HEK293 (cell line): Measurements from ENCODE around the gene STN1.
A peak's percentile ranks its signal among the peaks of the same experiment; 100 is the strongest.

Source experiments
- BCL11B ChIP-seq: fragments of 450-650 bp; formaldehyde crosslinking; IDR thresholded peaks from 2 replicates; pipeline ENCODE4 v1.5.1; 2016; ENCODE audit warnings: low read depth, missing biosample characterization, missing genetic modification characterization
- EGR2 ChIP-seq: fragments of 450-650 bp; formaldehyde crosslinking; IDR thresholded peaks from 2 replicates; pipeline ENCODE4 v1.5.1; 2016; ENCODE audit warnings: low read depth, missing biosample characterization, missing genetic modification characterization
- GFI1B ChIP-seq: fragments of 450-650 bp; formaldehyde crosslinking; IDR thresholded peaks from 2 replicates; pipeline ENCODE4 v1.5.1; 2016; ENCODE audit warnings: missing biosample characterization, missing genetic modification characterization
- GLI4 ChIP-seq: fragments of 450-650 bp; formaldehyde crosslinking; IDR thresholded peaks from 2 replicates; pipeline ENCODE4 v1.5.1; 2016; ENCODE audit warnings: missing biosample characterization, missing genetic modification characterization
- KLF10 ChIP-seq: fragments of 450-650 bp; IDR thresholded peaks from 2 replicates; pipeline ENCODE4 v1.5.1; 2018; ENCODE audit warnings: missing biosample characterization, mild to moderate bottlenecking, missing genetic modification characterization
- KLF17 ChIP-seq: fragments of 450-650 bp; formaldehyde crosslinking; IDR thresholded peaks from 2 replicates; pipeline ENCODE4 v1.5.1; 2016; ENCODE audit warnings: missing biosample characterization, missing genetic modification characterization
- KLF7 ChIP-seq: fragments of 450-650 bp; formaldehyde crosslinking; IDR thresholded peaks from 2 replicates; pipeline ENCODE4 v1.5.1; 2016; ENCODE audit warnings: missing biosample characterization, missing genetic modification characterization, borderline replicate concordance
- MYNN ChIP-seq: fragments of 450-650 bp; formaldehyde crosslinking; IDR thresholded peaks from 2 replicates; pipeline ENCODE4 v1.5.1; 2016; ENCODE audit warnings: missing biosample characterization, missing genetic modification characterization, borderline replicate concordance
- SP7 ChIP-seq: fragments of 450-650 bp; formaldehyde crosslinking; IDR thresholded peaks from 2 replicates; pipeline ENCODE4 v1.5.1; 2016; ENCODE audit warnings: missing biosample characterization, missing genetic modification characterization
- ZBTB10 ChIP-seq: fragments of 450-650 bp; formaldehyde crosslinking; IDR thresholded peaks from 2 replicates; pipeline ENCODE4 v1.5.1; 2016; ENCODE audit warnings: missing biosample characterization, missing genetic modification characterization
- ZBTB7A ChIP-seq: fragments of 450-650 bp; formaldehyde crosslinking; IDR thresholded peaks from 2 replicates; pipeline ENCODE4 v1.5.1; 2016; ENCODE audit warnings: low read depth, missing biosample characterization, missing genetic modification characterization
- ZFP69B ChIP-seq: fragments of 450-650 bp; formaldehyde crosslinking; IDR thresholded peaks from 2 replicates; pipeline ENCODE4 v1.5.1; 2016; ENCODE audit warnings: missing biosample characterization, missing genetic modification characterization
- ZIC2 ChIP-seq: fragments of 450-650 bp; formaldehyde crosslinking; IDR thresholded peaks from 2 replicates; pipeline ENCODE4 v1.5.1; 2016; ENCODE audit warnings: missing biosample characterization, missing genetic modification characterization
- ZNF112 ChIP-seq: fragments of 450-650 bp; formaldehyde crosslinking; IDR thresholded peaks from 2 replicates; pipeline ENCODE4 v1.5.0; 2017; ENCODE audit warnings: missing biosample characterization, missing genetic modification characterization
- ZNF174 ChIP-seq: fragments of 450-650 bp; formaldehyde crosslinking; IDR thresholded peaks from 2 replicates; pipeline ENCODE4 v1.5.0; 2017; ENCODE audit warnings: missing biosample characterization, mild to moderate bottlenecking, missing genetic modification characterization
- ZNF214 ChIP-seq: fragments of 450-650 bp; formaldehyde crosslinking; IDR thresholded peaks from 2 replicates; pipeline ENCODE4 v1.5.1; 2017; ENCODE audit warnings: missing biosample characterization, mild to moderate bottlenecking, missing genetic modification characterization, borderline replicate concordance
- ZNF362 ChIP-seq: fragments of 450-650 bp; formaldehyde crosslinking; IDR thresholded peaks from 2 replicates; pipeline ENCODE4 v1.5.1; 2016; ENCODE audit warnings: missing biosample characterization, missing genetic modification characterization
- ZNF391 ChIP-seq: fragments of 450-650 bp; formaldehyde crosslinking; IDR thresholded peaks from 2 replicates; pipeline ENCODE4 v1.5.1; 2016; ENCODE audit warnings: low read depth, missing biosample characterization, missing genetic modification characterization, borderline replicate concordance
- ZNF423 ChIP-seq: fragments of 450-650 bp; formaldehyde crosslinking; IDR thresholded peaks from 2 replicates; pipeline ENCODE4 v1.5.1; 2016; ENCODE audit warnings: missing biosample characterization, missing genetic modification characterization
- ZNF530 ChIP-seq: fragments of 450-650 bp; formaldehyde crosslinking; IDR thresholded peaks from 2 replicates; pipeline ENCODE4 v1.5.1; 2016; ENCODE audit warnings: low read depth, missing biosample characterization, missing genetic modification characterization
- ZNF610 ChIP-seq: fragments of 450-650 bp; formaldehyde crosslinking; IDR thresholded peaks from 2 replicates; pipeline ENCODE4 v1.5.1; 2016; ENCODE audit warnings: missing biosample characterization, missing genetic modification characterization, borderline replicate concordance
- ZNF623 ChIP-seq: fragments of 450-650 bp; formaldehyde crosslinking; IDR thresholded peaks from 2 replicates; pipeline ENCODE4 v1.5.1; 2016; ENCODE audit warnings: missing biosample characterization, missing genetic modification characterization
- ZNF624 ChIP-seq: fragments of 450-650 bp; formaldehyde crosslinking; IDR thresholded peaks from 2 replicates; pipeline ENCODE4 v1.5.1; 2017; ENCODE audit warnings: missing biosample characterization, missing genetic modification characterization
- ZNF629 ChIP-seq: fragments of 450-650 bp; formaldehyde crosslinking; IDR thresholded peaks from 2 replicates; pipeline ENCODE4 v1.5.1; 2017; ENCODE audit warnings: missing biosample characterization, missing genetic modification characterization
- ZSCAN30 ChIP-seq: fragments of 450-650 bp; IDR thresholded peaks from 2 replicates; pipeline ENCODE4 v1.5.1; 2018; ENCODE audit warnings: missing biosample characterization, mild to moderate bottlenecking, missing genetic modification characterization, moderate library complexity
- TF ChIP-seq, protein P1 (sequence below): fragments of 450-650 bp; formaldehyde crosslinking; IDR thresholded peaks from 2 replicates; pipeline ENCODE4 v1.5.1; 2016; ENCODE audit warnings: missing biosample characterization, missing genetic modification characterization
- TF ChIP-seq, protein P2 (sequence below): fragments of 450-650 bp; formaldehyde crosslinking; IDR thresholded peaks from 2 replicates; pipeline ENCODE4 v1.5.1; 2016; ENCODE audit warnings: missing biosample characterization, missing genetic modification characterization
- TF ChIP-seq, protein P3 (sequence below): fragments of 450-650 bp; IDR thresholded peaks from 2 replicates; pipeline ENCODE4 v1.5.1; 2018; ENCODE audit warnings: missing biosample characterization, missing genetic modification characterization

STN1 gene

DNA sequence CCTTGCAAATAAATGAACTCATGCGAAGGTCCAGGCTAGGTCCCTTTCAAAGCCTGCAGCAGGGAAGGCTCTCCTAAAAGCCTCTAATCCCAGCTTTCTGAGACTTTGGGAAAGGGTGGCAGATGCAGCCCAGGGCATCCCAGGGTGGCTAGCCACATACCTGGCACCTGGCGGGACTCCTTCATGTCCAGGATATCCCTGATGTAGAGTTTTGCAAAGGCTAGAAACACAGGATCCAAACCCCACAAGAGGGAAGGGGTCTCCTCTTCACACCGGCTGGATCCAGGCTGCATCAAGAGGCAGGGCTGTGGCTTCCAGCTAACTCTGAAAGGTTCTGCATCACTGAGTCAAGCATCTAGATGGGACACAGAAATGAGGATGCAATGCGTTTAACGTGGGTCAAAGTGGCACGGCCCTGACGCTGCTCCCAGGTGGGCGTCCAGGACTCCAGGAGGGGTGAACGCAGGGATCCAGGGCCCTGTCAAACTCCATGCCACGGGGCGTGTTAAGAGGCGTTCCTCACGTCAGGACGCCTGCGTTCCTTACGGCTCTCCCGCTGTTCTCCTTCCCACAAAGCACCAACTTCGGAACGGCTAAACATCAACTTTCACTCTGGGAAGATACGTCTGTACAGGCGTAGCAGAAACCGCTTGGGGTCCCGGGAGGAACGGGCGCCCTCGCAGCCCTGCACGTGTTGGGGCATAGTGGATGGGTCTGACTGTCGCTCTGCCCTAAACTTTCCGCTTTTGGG lies 507 bp downstream of the STN1 start (continued):
- TF ChIP-seq, protein P1, sequence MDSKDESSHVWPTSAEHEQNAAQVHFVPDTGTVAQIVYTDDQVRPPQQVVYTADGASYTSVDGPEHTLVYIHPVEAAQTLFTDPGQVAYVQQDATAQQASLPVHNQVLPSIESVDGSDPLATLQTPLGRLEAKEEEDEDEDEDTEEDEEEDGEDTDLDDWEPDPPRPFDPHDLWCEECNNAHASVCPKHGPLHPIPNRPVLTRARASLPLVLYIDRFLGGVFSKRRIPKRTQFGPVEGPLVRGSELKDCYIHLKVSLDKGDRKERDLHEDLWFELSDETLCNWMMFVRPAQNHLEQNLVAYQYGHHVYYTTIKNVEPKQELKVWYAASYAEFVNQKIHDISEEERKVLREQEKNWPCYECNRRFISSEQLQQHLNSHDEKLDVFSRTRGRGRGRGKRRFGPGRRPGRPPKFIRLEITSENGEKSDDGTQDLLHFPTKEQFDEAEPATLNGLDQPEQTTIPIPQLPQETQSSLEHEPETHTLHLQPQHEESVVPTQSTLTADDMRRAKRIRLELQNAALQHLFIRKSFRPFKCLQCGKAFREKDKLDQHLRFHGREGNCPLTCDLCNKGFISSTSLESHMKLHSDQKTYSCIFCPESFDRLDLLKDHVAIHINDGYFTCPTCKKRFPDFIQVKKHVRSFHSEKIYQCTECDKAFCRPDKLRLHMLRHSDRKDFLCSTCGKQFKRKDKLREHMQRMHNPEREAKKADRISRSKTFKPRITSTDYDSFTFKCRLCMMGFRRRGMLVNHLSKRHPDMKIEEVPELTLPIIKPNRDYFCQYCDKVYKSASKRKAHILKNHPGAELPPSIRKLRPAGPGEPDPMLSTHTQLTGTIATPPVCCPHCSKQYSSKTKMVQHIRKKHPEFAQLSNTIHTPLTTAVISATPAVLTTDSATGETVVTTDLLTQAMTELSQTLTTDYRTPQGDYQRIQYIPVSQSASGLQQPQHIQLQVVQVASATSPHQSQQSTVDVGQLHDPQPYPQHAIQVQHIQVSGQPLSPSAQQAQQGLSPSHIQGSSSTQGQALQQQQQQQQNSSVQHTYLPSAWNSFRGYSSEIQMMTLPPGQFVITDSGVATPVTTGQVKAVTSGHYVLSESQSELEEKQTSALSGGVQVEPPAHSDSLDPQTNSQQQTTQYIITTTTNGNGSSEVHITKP (tag by site-specific recombination) = peak; percentile 71
- TF ChIP-seq, protein P2, sequence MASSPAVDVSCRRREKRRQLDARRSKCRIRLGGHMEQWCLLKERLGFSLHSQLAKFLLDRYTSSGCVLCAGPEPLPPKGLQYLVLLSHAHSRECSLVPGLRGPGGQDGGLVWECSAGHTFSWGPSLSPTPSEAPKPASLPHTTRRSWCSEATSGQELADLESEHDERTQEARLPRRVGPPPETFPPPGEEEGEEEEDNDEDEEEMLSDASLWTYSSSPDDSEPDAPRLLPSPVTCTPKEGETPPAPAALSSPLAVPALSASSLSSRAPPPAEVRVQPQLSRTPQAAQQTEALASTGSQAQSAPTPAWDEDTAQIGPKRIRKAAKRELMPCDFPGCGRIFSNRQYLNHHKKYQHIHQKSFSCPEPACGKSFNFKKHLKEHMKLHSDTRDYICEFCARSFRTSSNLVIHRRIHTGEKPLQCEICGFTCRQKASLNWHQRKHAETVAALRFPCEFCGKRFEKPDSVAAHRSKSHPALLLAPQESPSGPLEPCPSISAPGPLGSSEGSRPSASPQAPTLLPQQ = peak; percentile 95
- no peak for TF ChIP-seq ZNF530 (tag by site-specific recombination)
- TF ChIP-seq ZFP69B (tag by site-specific recombination) = peak; percentile 90
- TF ChIP-seq ZIC2 (tag by site-specific recombination) = peak; percentile 93
- peak; percentile 92 for TF ChIP-seq ZSCAN30 (tag by site-specific recombination)
- no peak for TF ChIP-seq ZNF391 (tag by site-specific recombination)
- TF ChIP-seq, protein P3, sequence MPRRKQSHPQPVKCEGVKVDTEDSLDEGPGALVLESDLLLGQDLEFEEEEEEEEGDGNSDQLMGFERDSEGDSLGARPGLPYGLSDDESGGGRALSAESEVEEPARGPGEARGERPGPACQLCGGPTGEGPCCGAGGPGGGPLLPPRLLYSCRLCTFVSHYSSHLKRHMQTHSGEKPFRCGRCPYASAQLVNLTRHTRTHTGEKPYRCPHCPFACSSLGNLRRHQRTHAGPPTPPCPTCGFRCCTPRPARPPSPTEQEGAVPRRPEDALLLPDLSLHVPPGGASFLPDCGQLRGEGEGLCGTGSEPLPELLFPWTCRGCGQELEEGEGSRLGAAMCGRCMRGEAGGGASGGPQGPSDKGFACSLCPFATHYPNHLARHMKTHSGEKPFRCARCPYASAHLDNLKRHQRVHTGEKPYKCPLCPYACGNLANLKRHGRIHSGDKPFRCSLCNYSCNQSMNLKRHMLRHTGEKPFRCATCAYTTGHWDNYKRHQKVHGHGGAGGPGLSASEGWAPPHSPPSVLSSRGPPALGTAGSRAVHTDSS (tag by site-specific recombination) = no peak
- TF ChIP-seq SP7 (tag by site-specific recombination) = peak; percentile 70
- no peak for TF ChIP-seq ZBTB7A
- TF ChIP-seq MYNN (tag by site-specific recombination) = no peak
- TF ChIP-seq ZNF610 (tag by site-specific recombination) = peak; percentile 50; the same call in 1 of the 2 replicates
- TF ChIP-seq EGR2 (tag by site-specific recombination) = 0 out of 2 replicates have a peak, but pooled peaks have one; percentile 21
- no peak; the same call in 1 of the 2 replicates for TF ChIP-seq GFI1B (tag by site-specific recombination)
- no peak for TF ChIP-seq GLI4
- no peak for TF ChIP-seq KLF10 (tag by site-specific recombination)
- peak; percentile 70 for TF ChIP-seq ZNF629 (tag by site-specific recombination)
- no peak for TF ChIP-seq ZNF423
- TF ChIP-seq ZBTB10 (tag by site-specific recombination) = 0 out of 2 replicates have a peak, but pooled peaks have one; percentile 37
- peak; percentile 45; the same call in 1 of the 2 replicates for TF ChIP-seq KLF7 (tag by site-specific recombination)
- TF ChIP-seq BCL11B (tag by site-specific recombination) = peak; percentile 76; the same call in 1 of the 2 replicates
- no peak for TF ChIP-seq ZNF112 (tag by site-specific recombination)
- TF ChIP-seq ZNF214 = no peak
- peak; percentile 72; the same call in 1 of the 2 replicates for TF ChIP-seq KLF17 (tag by site-specific recombination)
- TF ChIP-seq ZNF362 = peak; percentile 91
- TF ChIP-seq ZNF623 (tag by site-specific recombination) = no peak
- TF ChIP-seq ZNF174 (tag by site-specific recombination) = no peak
- no peak for TF ChIP-seq ZNF624 (tag by site-specific recombination)
